Kidney glomerular epithelial cell (primary cell): ENCODE measurements around the gene TBC1D22A.
A peak's percentile ranks its signal among the peaks of the same experiment; 100 is the strongest.

Source experiments
- DNase-seq: peaks from one replicate; lab custom pipeline; 2025; lab: John Stamatoyannopoulos, UW

The TBC1D22A gene

GRCh38 chr22:46762238-46763050 is at the start of gene TBC1D22A:
TSS of gene TBC1D22A (plus strand) at chr22:46762650. CDS start at chr22:46762787, 137 bp downstream.
- DNase-seq = peak; percentile 81

GRCh38 chr22:46714550-46714949 is 47.9 kb upstream of the TBC1D22A start:
- DNase-seq = no peak

GRCh38 chr22:46719921-46720320 is 42.5 kb upstream of the TBC1D22A start:
- DNase-seq = no peak

- DNase-seq = no peak
Observed at GRCh38 chr22:46721501-46722085, 40.9 kb upstream of the TBC1D22A start.

- DNase-seq = no peak
Observed at GRCh38 chr22:46723882-46724281, 38.6 kb upstream of the TBC1D22A start.

- no peak for DNase-seq
Observed at GRCh38 chr22:46725096-46725495, 37.4 kb upstream of the TBC1D22A start.

- DNase-seq = no peak
Observed at GRCh38 chr22:46726066-46726985, 36.1 kb upstream of the TBC1D22A start.

GRCh38 chr22:46726986-46727317 is 35.5 kb upstream of the TBC1D22A start:
- no peak for DNase-seq

GRCh38 chr22:46727813-46728364 is 34.6 kb upstream of the TBC1D22A start:
- no peak for DNase-seq

GRCh38 chr22:46728470-46728869 is 34.0 kb upstream of the TBC1D22A start:
- DNase-seq = no peak

- DNase-seq = no peak
Observed at GRCh38 chr22:46730568-46731245, 31.7 kb upstream of the TBC1D22A start.

- DNase-seq = peak; percentile 41
Observed at GRCh38 chr22:46731246-46732040, 31.0 kb upstream of the TBC1D22A start.

- no peak for DNase-seq
Observed at GRCh38 chr22:46732041-46732379, 30.4 kb upstream of the TBC1D22A start.

- no peak for DNase-seq
Observed at GRCh38 chr22:46732513-46732912, 29.9 kb upstream of the TBC1D22A start.

- DNase-seq = peak; percentile 8
Observed at GRCh38 chr22:46734213-46734722, 28.2 kb upstream of the TBC1D22A start.

- DNase-seq = no peak
Observed at GRCh38 chr22:46734830-46735453, 27.5 kb upstream of the TBC1D22A start.

- DNase-seq = no peak
Observed at GRCh38 chr22:46735747-46736608, 26.5 kb upstream of the TBC1D22A start.

- DNase-seq = no peak
Observed at GRCh38 chr22:46736705-46737104, 25.7 kb upstream of the TBC1D22A start.
